HFFc6 (cell line): ENCODE results near the gene RPL5. TPM values are rescaled to one million over a fixed set of nuclear protein-coding genes. Genes with fewer than 3 reads are reported as not detected.
A peak's percentile ranks its signal among the peaks of the same experiment; 100 is the strongest.

Experiments
- DNase-seq: peaks from one replicate; pipeline ENCODE4 v3.0.0-alpha.2; 2018
- H3K27ac Mint-ChIP-seq: 2 replicates; pipeline ENCODE4 v1.8.0; 2020; ENCODE audit warnings: mild to moderate bottlenecking, mixed read lengths
- H3K27me3 Mint-ChIP-seq: 2 replicates; pipeline ENCODE4 v1.8.0; 2021; ENCODE audit warnings: mild to moderate bottlenecking, moderate library complexity, mixed read lengths; ENCODE audit not compliant: insufficient read depth
- H3K36me3 Mint-ChIP-seq: 2 replicates; pipeline ENCODE4 v1.8.0; 2021; ENCODE audit warnings: low read depth, mixed read lengths
- H3K4me1 Mint-ChIP-seq: 2 replicates; pipeline ENCODE4 v1.8.0; 2020; ENCODE audit warnings: low read depth, mixed read lengths
- H3K4me3 Mint-ChIP-seq: 2 replicates; pipeline ENCODE4 v1.8.0; 2020; ENCODE audit warnings: mild to moderate bottlenecking, moderate library complexity, mixed read lengths
- H3K9me3 Mint-ChIP-seq: 2 replicates; pipeline ENCODE4 v1.8.0; 2020; ENCODE audit warnings: mild to moderate bottlenecking, mixed read lengths
- CTCF ChIP-seq: fragments of 200-600 bp; sonication (generic); IDR thresholded peaks from 2 replicates; pipeline ENCODE4 v1.5.0; 2021; ENCODE audit warnings: antibody characterized with exemption, mild to moderate bottlenecking
- total RNA-seq, 6 experiments: library from RNA; stranded (reverse); fragmentation: NEBNext Ultra II Directional; extraction: Animal tissue kit (Norgen Biotek cat#: 25700); gene quantifications; 2 replicates in 1 of 6; 3 replicates in 5 of 6; pipeline ENCODE4 v1.2.3, GENCODE V29; 2021

RPL5 gene
- total RNA-seq, 6 experiments from 2014 or later: 851 to 1,006 (median 921) TPM

GRCh38 chr1:92855236-92855635 lies 23.4 kb downstream of the RPL5 start:
- H3K27ac Mint-ChIP-seq: no peak overlapping the region
- H3K4me3 Mint-ChIP-seq: no peak overlapping the region
- no peaks in the 10 kb centered on the region for H3K9me3 Mint-ChIP-seq
- H3K36me3 Mint-ChIP-seq: no peaks in the 10 kb centered on the region
- H3K27me3 Mint-ChIP-seq: no peaks in the 10 kb centered on the region
- DNase-seq: no peak
- peaks cover 10% of the 10 kb centered on the region for H3K4me1 Mint-ChIP-seq
- no peak for TF ChIP-seq CTCF

- Mint-ChIP-seq H3K27me3 (no peaks in the 10 kb centered on the region), H3K36me3 (no peaks in the 10 kb centered on the region), H3K9me3 (no peaks in the 10 kb centered on the region), H3K4me3 (no peak overlapping the region), H3K27ac (no peak overlapping the region), H3K4me1 (peaks cover 17% of the 10 kb centered on the region)
- no peak for DNase-seq
- no peak for TF ChIP-seq CTCF
Measured at GRCh38 chr1:92857817-92858216, 26.0 kb downstream of the RPL5 start.

GRCh38 chr1:92858564-92859399 lies 26.9 kb downstream of the RPL5 start:
- Mint-ChIP-seq H3K27me3 (no peaks in the 10 kb centered on the region), H3K9me3 (no peaks in the 10 kb centered on the region), H3K36me3 (no peaks in the 10 kb centered on the region), H3K27ac (no peak overlapping the region), H3K4me3 (peak overlapping the region; percentile 29; the same call in 1 of the 2 replicates), H3K4me1 (peaks cover 19% of the 10 kb centered on the region)
- peak; percentile 100 for TF ChIP-seq CTCF
- peak; percentile 81 for DNase-seq

- Mint-ChIP-seq H3K9me3 (no peaks in the 10 kb centered on the region), H3K4me3 (peak overlapping the region; percentile 29; the same call in 1 of the 2 replicates), H3K27ac (no peak overlapping the region), H3K4me1 (peaks cover 19% of the 10 kb centered on the region), H3K27me3 (no peaks in the 10 kb centered on the region), H3K36me3 (no peaks in the 10 kb centered on the region)
- DNase-seq: no peak
- no peak for TF ChIP-seq CTCF
Measured at GRCh38 chr1:92859400-92860039, 27.7 kb downstream of the RPL5 start.

GRCh38 chr1:92862605-92863004 lies 30.8 kb downstream of the RPL5 start:
- no peaks in the 10 kb centered on the region for H3K36me3 Mint-ChIP-seq
- no peak for DNase-seq
- H3K27me3 Mint-ChIP-seq: no peaks in the 10 kb centered on the region; the same call in 1 of the 2 replicates

More at GRCh38 chr1:92862605-92863004, 30.8 kb downstream of the RPL5 start:
- no peaks in the 10 kb centered on the region for H3K9me3 Mint-ChIP-seq
- H3K4me3 Mint-ChIP-seq: no peak overlapping the region
- H3K4me1 Mint-ChIP-seq: peaks cover 19% of the 10 kb centered on the region
- no peak for TF ChIP-seq CTCF
- no peak overlapping the region for H3K27ac Mint-ChIP-seq
